GM19463 (cell line): ENCODE measurements around the gene ACSM6.

Experiments
- ATAC-seq: cut with Tn5 transposase; IDR thresholded peaks from one replicate; pipeline ENCODE4 v1.9.1; 2021; ENCODE audit warnings: mild to moderate bottlenecking, moderate library complexity; ENCODE audit not compliant: unreplicated experiment

The ACSM6 gene

DNA sequence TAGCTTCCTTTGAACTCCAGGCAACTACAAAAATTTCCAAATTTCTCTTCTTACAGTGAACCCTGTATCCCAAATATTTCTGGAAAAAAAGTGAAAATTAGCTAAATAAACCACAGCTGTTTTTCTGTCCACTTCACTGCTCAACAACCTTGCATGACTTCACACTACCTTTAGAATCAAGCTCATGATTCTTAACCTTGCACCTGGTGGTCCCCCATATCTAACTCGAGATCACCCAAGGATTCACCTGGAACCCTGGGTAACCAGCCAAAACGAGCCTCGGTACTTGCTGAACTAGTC lies 49.2 kb downstream of the ACSM6 start:
- ATAC-seq = no peak

DNA sequence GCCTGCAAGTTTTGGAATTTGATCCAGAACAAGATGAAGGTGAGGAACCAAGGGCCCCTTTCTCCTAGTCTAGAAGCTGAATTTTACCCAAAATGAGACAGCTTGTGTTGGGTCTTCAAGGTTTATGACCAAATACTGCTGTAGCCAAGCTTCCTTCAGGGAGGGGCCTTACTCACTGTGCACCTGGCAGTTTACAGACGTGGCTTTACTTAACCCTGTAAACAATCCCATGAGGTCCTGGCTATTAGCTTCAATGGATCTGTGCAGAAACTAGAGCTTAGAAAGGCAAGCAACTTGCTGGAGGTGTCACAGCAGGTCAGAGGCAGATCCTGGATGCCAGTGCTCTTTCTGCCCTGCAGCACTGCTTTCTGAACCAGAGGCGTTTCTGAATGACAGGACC lies 50.1 kb downstream of the ACSM6 start:
- ATAC-seq = no peak

DNA sequence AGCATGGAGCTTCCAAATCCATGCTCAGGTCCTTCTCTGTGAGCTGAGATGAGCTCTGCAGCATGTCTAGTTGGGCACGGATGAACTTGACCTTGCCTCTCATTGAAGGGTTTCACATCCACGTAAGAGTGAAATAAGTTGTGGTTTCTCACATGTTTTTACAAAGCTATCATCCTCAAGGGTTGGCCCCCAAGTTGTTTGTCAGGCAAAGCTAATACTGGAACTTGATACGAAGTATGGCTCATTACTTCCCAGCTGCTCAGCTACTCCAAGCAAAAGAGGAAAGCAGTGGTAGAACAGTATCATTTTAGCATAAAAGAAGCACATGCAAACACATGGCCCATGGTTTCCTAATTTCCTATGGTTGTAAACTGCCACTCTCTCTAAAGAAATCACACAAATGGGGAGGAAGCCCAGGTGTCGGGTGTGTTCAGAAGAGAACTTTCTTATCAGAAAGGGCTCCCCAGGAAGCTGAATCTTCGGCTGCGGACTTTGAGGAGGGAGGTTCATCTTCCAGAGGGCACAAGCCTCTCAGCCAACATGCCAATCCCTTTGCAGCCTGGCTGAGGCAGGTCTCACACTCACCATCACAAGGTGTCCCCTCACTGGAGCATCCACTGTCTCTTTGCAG lies 51.5 kb downstream of the ACSM6 start:
- peak; percentile 86 for ATAC-seq

DNA sequence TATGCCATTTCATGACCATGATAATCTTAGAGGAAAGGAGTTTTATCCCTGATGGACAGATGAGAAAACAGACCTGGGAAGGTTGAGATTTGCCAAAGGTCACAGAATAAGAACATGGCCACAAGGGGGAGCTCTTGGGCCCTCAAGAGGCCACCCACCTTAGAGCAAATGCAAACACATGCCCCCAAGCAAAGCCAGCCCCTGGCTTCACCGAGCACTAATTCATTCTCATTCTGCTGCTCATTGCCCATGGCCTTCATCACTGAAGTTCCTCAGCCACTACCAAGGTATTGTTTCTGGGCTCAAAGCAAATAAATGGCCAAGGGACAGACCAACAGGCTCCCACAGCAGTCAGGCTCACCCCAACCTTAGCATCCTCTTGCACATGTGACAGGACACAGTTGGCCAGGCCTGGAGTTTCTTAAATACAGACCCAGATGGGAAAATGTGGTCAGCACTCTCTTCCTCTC lies 52.6 kb downstream of the ACSM6 start:
- ATAC-seq = peak; percentile 25

DNA sequence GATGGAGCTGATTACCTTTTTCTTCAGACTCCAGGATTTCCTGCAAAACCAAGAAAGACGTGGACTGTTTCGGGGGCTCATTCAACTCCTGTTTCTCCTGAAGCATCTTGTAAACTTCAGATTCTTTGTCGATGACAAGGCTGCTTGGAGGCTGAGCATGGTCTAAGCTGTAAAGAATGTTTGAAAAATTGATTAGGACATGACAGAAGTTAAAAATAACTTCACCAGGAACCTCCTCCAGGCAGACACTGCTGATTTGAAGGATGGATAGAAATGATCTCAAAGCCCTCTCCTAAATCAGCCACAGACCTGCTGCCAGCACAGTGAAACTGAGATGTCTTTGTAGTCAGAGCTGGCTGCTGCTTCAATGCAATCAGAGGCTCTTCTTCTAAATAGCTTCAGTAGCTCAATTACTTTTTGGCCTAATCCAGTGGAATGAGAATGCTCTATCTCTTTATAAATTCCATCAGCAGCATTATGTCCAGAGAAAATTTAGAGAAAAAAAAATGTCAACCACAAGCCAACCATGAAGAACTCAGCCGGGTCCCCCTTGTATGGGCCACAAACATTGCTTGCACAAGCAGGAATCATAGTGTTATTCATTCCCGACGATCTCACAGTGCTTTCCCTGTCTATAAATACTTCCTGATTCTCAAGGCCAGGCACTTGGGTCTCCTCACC lies 53.3 kb downstream of the ACSM6 start:
- ATAC-seq = no peak

DNA sequence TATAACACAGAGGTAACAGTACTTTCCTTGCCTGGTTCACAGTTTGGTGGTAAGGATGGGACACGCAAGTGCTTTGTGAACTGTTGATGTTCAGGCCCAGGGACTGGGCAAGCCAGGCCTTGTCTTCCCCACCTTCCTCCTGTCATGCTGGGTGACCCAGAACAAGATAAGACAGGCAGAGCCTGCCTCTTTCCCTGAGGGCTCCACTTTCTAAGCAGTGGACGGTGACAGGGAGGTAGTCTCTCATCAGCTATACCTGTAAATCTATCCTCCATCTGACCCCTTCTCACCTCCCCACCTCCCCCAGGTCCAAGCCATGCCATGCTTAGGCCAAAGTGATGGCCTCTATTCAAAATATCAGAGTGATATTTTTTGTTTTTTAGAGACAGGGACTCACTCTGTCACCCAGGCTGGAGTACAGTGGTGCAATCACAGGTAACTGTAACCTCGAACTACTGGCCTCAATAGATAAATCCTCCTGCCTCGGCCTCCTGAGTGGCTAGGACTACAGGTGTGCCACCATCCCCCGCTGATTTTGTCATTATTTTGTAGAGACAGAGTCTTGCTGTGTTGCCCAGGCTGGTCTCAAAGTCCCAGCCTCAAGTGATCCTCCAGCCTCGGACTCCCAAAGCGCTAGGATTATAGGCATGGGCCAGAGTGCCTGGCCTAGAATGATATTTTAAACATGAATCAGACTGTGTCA lies 54.0 kb downstream of the ACSM6 start:
- no peak for ATAC-seq

DNA sequence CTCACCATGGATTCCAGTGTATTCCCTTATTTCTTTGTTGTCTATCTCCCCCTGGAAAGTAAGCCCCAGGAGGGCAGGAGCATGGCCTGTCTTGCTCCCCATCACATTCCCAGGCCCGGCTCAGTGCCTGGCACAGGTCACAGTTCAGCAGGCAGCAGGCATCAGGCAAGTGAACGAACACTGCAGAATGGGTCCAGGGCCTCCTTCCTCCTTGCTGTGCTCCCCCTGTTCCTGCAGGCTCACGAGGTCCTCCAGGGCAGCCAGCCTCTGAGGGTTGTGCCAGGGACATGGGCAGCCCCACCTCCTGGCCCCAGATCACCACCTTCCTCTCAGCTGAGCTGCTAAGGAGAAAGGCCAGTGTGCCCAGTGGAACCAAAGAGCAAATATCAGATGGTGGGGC lies 55.0 kb downstream of the ACSM6 start:
- no peak for ATAC-seq

DNA sequence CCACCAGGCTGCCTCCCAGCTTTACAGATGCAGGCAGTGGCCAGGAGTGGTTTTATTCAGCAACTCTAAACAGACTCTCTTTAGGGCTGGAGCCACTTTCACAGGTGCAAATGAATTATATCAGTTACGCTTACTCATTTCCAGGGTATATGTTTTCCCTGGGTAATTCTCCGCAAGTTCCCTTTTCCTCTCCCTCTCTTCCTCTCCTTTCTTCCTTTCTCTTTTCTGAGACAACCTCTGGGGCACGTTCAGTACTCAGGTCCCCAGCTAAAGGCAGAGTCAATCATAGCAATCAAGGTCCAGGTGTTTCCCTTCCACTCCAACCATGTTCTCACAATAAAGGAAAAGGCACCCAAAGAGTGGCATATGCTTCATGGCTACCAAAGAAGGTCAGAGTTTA lies 55.4 kb downstream of the ACSM6 start:
- no peak for ATAC-seq

DNA sequence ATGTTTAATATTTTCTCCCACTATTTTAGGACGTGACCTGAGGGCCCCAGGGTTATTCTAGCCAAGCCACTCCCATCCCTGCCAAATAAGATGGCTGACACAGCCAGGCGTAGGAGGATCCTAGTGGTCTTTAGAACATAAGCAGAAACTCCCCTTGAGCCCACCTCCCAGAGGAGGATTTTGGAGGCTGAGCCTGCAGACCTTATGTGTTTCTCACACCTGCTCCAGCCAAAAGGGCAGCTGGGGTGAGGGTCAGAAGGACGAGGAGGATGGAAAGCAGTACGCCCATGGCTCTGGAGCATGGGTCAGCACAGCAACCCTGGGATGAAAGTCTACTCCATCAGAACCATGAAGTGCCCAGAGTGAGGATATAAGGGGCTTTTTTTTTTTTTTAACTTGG lies 56.8 kb downstream of the ACSM6 start:
- ATAC-seq = no peak

DNA sequence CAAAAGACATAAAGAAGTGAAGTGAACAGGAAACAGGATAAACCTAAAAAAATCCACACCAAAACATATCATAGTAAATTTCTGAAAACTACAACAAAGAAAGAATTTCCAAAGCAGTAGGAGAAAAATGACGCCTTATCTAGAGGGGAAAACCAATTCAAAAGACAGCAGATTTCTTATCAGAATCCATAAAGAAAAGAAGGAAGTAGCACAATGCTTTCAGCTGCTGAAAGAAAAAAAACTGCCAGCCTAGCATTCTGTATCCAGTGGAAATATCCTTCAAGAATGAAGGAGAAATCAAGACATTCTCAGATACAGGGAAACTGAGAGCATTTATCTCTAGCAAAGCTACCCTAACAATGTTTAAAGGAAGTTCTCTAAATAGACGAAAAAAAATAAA lies 59.0 kb downstream of the ACSM6 start:
- no peak for ATAC-seq

DNA sequence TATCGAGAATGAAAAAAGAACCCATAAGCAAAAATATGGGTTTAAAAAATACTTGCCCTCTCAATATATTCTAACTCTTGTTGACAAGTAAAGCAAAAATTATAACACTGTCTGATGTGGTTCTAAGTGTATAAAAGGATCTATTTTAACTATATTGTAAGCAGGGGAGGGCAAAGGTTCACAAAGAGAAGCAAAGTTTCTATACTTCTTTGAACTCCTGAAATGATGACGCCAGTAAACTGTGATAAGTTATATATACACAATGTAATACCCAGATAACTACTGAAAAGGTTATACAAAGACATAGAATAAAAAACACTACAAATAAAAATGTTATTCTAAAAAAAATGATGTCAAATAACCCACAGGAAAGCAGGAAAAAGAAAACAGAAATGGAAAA lies 59.6 kb downstream of the ACSM6 start:
- no peak for ATAC-seq

DNA sequence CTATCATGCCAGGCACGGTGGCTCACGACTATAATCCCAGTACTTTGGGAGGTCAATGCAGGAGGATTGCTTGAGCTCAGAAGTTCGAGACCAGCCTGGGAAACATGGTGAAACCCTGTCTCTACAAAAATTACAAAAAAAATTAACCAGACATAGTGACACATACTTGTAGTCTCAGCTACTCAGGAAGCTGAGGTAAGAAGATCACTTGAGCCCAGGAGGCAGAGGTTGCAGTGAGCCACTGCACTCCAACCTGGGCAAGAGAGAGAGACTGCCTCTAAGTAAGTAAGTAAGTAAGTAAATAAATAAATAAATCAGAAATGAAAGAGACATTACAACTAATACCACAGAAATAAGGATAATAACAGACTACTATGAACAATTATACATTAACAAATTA lies 60.6 kb downstream of the ACSM6 start:
- no peak for ATAC-seq

DNA sequence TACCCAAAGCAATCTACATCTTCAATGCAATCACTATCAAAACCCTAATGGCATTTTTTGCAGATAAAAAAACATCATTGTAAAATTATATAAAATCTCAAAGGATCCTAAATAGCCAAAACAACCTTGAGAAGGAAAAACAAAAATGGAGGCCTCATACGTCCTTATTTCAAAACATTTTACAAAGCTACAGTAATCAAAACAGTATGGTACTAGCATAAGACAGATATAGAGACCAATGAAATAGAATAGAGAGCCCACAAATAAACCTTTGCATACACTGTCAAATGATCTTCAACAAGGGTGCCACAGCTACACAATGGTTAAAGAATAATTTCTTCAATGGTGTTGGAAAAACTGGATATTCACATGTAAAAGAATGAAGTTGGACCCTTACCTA lies 62.2 kb downstream of the ACSM6 start:
- no peak for ATAC-seq

DNA sequence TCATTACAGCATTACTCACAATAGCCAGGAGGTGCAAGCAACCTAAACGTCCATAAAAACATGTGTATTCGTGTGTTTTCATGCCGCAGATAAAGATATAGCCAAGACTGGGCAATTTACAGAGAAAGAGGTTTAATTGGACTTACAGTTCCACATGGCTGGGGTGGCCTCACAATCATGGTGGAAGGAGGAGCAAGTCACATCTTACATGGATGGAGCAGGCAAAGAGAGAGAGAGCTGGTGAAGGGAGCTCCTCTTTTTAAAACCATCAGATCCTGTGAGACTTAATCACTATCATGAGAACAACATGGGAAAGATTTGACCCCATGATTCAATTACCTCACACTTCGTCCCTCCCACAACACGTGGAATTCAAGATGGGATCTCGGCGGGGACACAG lies 63.8 kb downstream of the ACSM6 start:
- no peak for ATAC-seq

DNA sequence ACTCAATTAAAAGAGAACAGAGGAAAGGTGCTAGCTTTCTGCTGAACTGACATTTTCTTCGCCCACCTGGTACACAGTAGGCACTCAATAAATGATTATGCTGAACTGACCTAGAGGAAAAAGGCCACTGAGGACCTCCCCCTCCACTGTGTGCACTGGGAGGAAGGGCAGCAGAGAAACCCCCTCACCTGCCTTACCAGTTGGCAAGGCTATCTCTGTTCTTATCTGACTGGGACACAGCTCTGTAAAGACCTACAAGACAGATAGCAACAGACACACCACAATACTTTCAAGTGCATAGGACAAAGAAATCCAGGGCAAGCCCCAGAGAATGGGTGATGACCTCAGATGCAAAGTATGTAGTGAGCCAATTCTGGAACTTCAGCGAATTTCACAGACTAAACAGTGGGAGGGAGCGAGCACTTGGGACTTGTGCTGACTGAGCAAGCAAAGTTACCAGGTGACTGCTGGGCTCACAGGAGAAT lies 66.4 kb downstream of the ACSM6 start:
- peak; percentile 88 for ATAC-seq

DNA sequence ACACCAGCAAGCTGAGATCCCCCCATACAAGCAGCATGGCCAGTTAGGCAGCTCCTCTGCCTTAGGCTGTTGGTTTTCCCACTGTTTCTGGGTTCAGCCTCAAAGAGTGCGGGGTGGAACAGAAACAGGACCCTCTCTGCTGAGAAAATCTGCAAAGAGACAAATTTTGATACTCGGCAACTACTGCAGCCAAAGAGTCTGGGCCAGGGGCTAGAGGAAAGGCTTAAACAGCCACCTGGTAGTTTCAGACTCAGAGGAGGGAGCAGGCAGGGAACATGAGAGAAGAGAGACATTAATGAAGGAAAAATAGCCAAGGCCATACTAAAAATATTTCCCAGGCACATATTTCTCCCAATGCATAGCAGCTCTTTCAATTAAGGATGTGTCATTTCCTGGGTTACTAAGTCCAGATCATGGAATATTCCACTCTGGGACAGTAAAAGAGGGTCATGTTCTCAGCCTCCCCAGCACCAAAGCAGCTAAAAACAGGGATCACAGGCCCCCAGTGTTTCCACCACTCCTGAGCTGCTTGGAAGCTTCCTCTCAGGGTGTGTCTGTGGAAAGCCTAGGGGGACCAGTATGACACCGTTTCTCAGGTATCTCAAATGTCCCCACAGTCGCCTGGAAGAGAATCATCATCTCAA lies 67.0 kb downstream of the ACSM6 start:
- ATAC-seq = no peak

DNA sequence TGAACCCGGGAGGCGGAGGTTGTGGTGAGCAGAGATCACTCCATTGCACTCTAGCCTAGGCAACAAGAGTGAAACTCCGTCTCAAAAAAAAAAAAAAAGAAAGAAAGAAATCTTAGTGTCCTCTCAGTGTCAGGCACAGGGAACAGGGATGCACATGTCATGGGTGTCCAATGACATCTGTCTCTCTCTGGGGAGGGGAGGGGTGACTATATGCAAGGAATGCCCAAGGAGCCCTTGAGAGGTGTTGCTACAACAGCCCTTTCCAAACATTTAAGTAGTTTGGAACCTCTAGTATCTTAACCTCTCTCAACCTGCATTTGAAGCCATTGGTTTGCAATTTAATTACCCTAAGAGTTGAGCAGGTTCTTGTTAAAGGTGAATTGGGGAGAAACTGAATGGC lies 67.9 kb downstream of the ACSM6 start:
- no peak for ATAC-seq

DNA sequence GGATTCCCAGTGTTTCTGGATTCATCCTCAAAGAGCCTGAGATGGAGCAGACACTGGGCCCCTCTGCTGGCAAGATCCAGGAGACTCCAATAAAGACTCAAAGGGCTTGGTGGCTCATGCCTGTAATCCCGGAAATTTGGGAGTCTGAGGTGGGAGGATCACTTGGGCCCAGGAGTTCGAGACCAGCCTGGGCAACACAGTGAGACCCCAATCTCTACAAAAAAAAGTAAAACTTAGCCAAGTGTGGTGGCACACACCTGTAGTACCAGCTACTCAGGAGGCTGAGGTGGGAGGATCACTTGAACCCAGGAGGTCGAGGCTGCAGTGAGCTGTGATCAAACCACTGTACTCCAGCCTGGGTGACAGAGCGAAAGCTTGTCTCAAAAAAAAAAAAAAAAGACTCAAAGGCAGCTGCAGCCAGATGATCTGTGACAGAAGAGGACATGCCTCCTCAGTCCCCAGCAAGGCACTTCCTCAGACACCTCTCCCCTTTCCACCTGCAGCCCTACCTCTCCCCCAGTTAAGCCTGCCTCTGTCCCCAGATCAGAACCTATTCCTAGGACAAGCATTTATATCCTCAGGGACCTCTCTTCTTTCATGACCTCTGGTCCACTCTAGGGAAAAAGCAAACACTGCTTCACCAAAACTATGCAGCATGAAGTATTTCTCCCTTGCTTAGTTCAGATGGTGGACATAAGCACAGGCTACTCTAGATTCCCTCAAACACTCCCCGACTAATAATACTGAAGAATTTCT lies 68.9 kb downstream of the ACSM6 start:
- ATAC-seq = no peak

DNA sequence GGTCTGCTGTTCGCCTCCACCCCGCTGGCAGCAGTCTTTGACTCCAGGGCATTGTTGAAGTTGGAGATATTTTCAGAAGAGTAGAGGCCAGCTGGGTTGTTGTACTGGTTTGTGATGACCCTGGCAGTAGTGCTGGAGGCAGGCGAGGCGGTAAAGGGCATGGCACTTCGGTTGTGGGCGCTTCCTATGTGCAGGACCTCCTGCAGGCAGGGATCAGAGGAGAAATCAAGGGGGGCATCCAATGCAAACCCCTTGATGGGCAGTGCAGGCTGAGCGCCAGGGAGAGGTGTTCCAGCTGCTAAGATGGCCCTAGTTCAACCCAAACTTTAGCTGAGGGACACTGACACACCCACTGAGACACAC lies 69.8 kb downstream of the ACSM6 start:
- no peak for ATAC-seq

DNA sequence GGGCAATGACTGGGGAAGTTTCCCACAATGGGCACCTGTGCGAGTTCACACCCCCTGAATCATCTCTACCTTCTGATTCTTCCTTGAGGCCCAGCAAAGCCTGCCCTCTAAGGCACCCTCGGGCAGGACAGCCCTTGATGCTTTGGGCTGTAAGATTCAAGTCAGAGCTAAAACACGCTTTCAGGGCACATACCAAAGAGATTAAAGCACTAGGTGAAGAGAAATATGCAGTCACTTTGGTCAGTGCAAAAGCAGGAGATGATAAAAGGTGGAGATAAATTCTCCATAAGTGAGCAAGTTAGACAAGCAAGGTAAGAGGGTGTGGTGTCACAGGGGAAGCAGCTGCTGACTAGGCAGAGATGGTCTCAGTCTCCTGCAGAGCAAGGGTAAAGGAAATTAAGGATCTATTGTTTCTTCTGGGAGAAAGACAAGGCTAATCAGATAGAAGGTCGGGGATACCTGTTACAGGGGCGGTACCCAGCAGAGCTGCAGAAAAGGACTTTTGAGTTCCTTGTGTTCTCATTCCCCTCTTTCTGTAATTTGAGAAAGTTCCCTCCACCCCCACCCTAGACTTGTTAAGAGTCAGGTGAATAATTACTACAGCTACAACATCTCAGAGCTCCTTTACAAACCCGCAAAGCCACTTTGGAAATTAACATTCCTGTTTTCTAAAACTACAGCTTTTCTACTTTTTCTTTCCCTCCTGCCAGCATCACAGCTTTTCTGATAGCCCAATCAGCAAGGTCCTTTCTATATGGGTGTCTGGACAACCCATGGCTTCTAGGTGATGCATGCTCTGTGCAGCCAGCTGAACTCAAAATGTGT lies 70.4 kb downstream of the ACSM6 start:
- no peak for ATAC-seq
